Caco-2 (cell line): ENCODE measurements around the gene KIF25. TPM values are rescaled to one million over a fixed set of nuclear protein-coding genes. Genes with fewer than 3 reads are reported as not detected.

Experiments
- BruUV-seq: library from RNA; stranded (reverse); fragments of 400-500 nt; replicated peaks from 2 replicates; lab custom pipeline; 2021; lab: Mats Ljungman, UMichigan
- CTCF ChIA-PET: fragments of 300-600 bp; sonication (Branson Sonifier 250); formaldehyde crosslinking; loops from one replicate; lab custom pipeline; 2022; ENCODE audit warnings: antibody characterized with exemption; lab: Charles Lee
- POLR2A ChIA-PET: fragments of 300-600 bp; sonication (Branson Sonifier 250); formaldehyde crosslinking; loops from one replicate; lab custom pipeline; 2022; ENCODE audit warnings: antibody characterized with exemption; lab: Charles Lee
- DNase-seq, 2 experiments: peaks; one replicate each; pipeline versions ENCODE4 v3.0.0 to v3.0.0-alpha.2; 2020 to 2022
- H3K27me3 ChIP-seq: replicated peaks from 2 replicates; pipeline ENCODE4 v1.6.0; 2011; ENCODE audit warnings: low read length; ENCODE audit not compliant: control insufficient read depth, insufficient read depth
- H3K36me3 ChIP-seq: 2 replicates; pipeline ENCODE4 v1.5.1; 2011; ENCODE audit warnings: low read length; ENCODE audit not compliant: control insufficient read depth, insufficient read depth
- H3K4me1 ChIP-seq: fragments of 250-450 bp; sonication (Bioruptor Pico); 2 replicates; pipeline ENCODE4 v1.5.1; 2020; ENCODE audit warnings: mild to moderate bottlenecking
- H3K4me3 ChIP-seq: 2 replicates; pipeline ENCODE4 v1.5.1; 2011; ENCODE audit warnings: low read depth, mild to moderate bottlenecking, control low read depth, low read length
- H3K9me3 ChIP-seq: fragments of 250-450 bp; sonication (Bioruptor Pico); 2 replicates; pipeline ENCODE4 v1.5.1; 2020; ENCODE audit warnings: mild to moderate bottlenecking, moderate library complexity
- H3K27ac Mint-ChIP-seq: one replicate; pipeline ENCODE4 v1.8.0; 2022; ENCODE audit warnings: mixed read lengths; ENCODE audit not compliant: unreplicated experiment
- H3K27me3 Mint-ChIP-seq: one replicate; pipeline ENCODE4 v1.8.0; 2022; ENCODE audit warnings: mixed read lengths; ENCODE audit not compliant: insufficient read depth, unreplicated experiment
- H3K36me3 Mint-ChIP-seq: one replicate; pipeline ENCODE4 v1.8.0; 2022; ENCODE audit warnings: mild to moderate bottlenecking, mixed read lengths; ENCODE audit not compliant: insufficient read depth, unreplicated experiment
- H3K4me1 Mint-ChIP-seq: one replicate; pipeline ENCODE4 v1.8.0; 2022; ENCODE audit warnings: low read depth, mixed read lengths; ENCODE audit not compliant: unreplicated experiment
- H3K4me3 Mint-ChIP-seq: one replicate; pipeline ENCODE4 v1.8.0; 2022; ENCODE audit warnings: mild to moderate bottlenecking, moderate library complexity, mixed read lengths; ENCODE audit not compliant: unreplicated experiment
- H3K9me3 Mint-ChIP-seq: one replicate; pipeline ENCODE4 v1.8.0; 2022; ENCODE audit warnings: mixed read lengths; ENCODE audit not compliant: unreplicated experiment
- CTCF ChIP-seq, 2 experiments: fragments of 200-600 bp in 1 of 2; IDR thresholded peaks; 1 replicate in 1 of 2; 2 replicates in 1 of 2; pipeline versions ENCODE4 v1.5.1 to v1.8.0; 2011 to 2022; ENCODE audit warnings: antibody characterized with exemption in 1 of 2, control low read depth in 1 of 2, inconsistent platforms in 1 of 2, low read depth in 1 of 2, low read length in 1 of 2, mild to moderate bottlenecking in 1 of 2, moderate library complexity in 1 of 2; ENCODE audit not compliant: insufficient read depth in 1 of 2, severe bottlenecking in 1 of 2, unreplicated experiment in 1 of 2
- intact Hi-C: fragments of 100-400 bp; cut with micrococcal nuclease; formaldehyde crosslinking; loops from one replicate; pipeline ENCODE4 v1.10.0; 2022; ENCODE audit not compliant: unreplicated experiment
- total RNA-seq: library from RNA; stranded (reverse); gene quantifications from 2 replicates; pipeline ENCODE4 v1.2.3, GENCODE V29; 2022

The KIF25 gene
- total RNA-seq, 1 experiment from 2014 or later, result not detected

- BruUV-seq, result no TSS peak
- no peaks in the 10 kb centered on the region for H3K36me3 ChIP-seq
- Mint-ChIP-seq H3K27me3 (no peaks in the 10 kb centered on the region), H3K9me3 (peaks cover 29% of the 10 kb centered on the region), H3K27ac (no peak overlapping the region), H3K4me3 (peak overlapping the region; percentile 44), H3K36me3 (no peaks in the 10 kb centered on the region), H3K4me1 (no peaks in the 10 kb centered on the region)
- ChIA-PET POLR2A (no interaction called here), CTCF (no interaction called here)
- no peak for TF ChIP-seq CTCF (IDR thresholded peaks at IDR 0.05; ENCODE audit: insufficient read depth in 1 of 2, low read depth in 1 of 2, low read length in 1 of 2, severe bottlenecking in 1 of 2, unreplicated experiment in 1 of 2)
- DNase-seq, result no peak
- peaks cover 8% of the 10 kb centered on the region; the same call in 1 of the 2 replicates for H3K4me1 ChIP-seq
- intact Hi-C loops, result no loop called here
- no peak overlapping the region for H3K4me3 ChIP-seq
- H3K9me3 ChIP-seq, result peaks cover 36% of the 10 kb centered on the region
- H3K27me3 ChIP-seq, result no peaks in the 10 kb centered on the region
Observed at GRCh38 chr6:168037242-168037641, 39.8 kb downstream of the KIF25 start.

- H3K27me3 Mint-ChIP-seq, result no peaks in the 10 kb centered on the region
- H3K27me3 ChIP-seq, result no peaks in the 10 kb centered on the region
- H3K36me3 Mint-ChIP-seq, result no peaks in the 10 kb centered on the region
- POLR2A ChIA-PET, result no interaction called here
- H3K4me3 Mint-ChIP-seq, result no peak overlapping the region
- H3K4me1 Mint-ChIP-seq, result no peaks in the 10 kb centered on the region
- peaks cover 36% of the 10 kb centered on the region for H3K9me3 ChIP-seq
- no peaks in the 10 kb centered on the region for H3K36me3 ChIP-seq
- BruUV-seq, result no TSS peak
- H3K4me1 ChIP-seq, result peaks cover 8% of the 10 kb centered on the region; the same call in 1 of the 2 replicates
- no peak overlapping the region for H3K27ac Mint-ChIP-seq
- intact Hi-C loops, result no loop called here
- CTCF ChIA-PET, result no interaction called here
- peaks cover 29% of the 10 kb centered on the region for H3K9me3 Mint-ChIP-seq
- no peak for TF ChIP-seq CTCF (IDR thresholded peaks at IDR 0.05; ENCODE audit: insufficient read depth in 1 of 2, low read depth in 1 of 2, low read length in 1 of 2, severe bottlenecking in 1 of 2, unreplicated experiment in 1 of 2)
- no peak overlapping the region for H3K4me3 ChIP-seq
- DNase-seq, result no peak
Observed at GRCh38 chr6:168037856-168038255, 40.4 kb downstream of the KIF25 start.

- Mint-ChIP-seq H3K9me3 (peaks cover 29% of the 10 kb centered on the region), H3K27ac (no peak overlapping the region), H3K4me1 (no peaks in the 10 kb centered on the region), H3K27me3 (no peaks in the 10 kb centered on the region), H3K36me3 (no peaks in the 10 kb centered on the region), H3K4me3 (no peak overlapping the region)
- H3K4me3 ChIP-seq, result no peak overlapping the region
- BruUV-seq, result no TSS peak
- POLR2A ChIA-PET, result no interaction called here
- no peaks in the 10 kb centered on the region for H3K27me3 ChIP-seq
- CTCF ChIA-PET, result no interaction called here
- peaks cover 36% of the 10 kb centered on the region for H3K9me3 ChIP-seq
- H3K36me3 ChIP-seq, result no peaks in the 10 kb centered on the region
- intact Hi-C loops, result no loop called here
- peaks cover 8% of the 10 kb centered on the region; the same call in 1 of the 2 replicates for H3K4me1 ChIP-seq
- no peak for TF ChIP-seq CTCF (IDR thresholded peaks at IDR 0.05; ENCODE audit: insufficient read depth in 1 of 2, low read depth in 1 of 2, low read length in 1 of 2, severe bottlenecking in 1 of 2, unreplicated experiment in 1 of 2)
- DNase-seq, result no peak
Observed at GRCh38 chr6:168038576-168039140, 41.2 kb downstream of the KIF25 start.
